Measurements from ENCODE around the gene NUP35. TPM values are rescaled to one million over a fixed set of nuclear protein-coding genes. Genes with fewer than 3 reads are reported as not detected.

The NUP35 gene, protein sequence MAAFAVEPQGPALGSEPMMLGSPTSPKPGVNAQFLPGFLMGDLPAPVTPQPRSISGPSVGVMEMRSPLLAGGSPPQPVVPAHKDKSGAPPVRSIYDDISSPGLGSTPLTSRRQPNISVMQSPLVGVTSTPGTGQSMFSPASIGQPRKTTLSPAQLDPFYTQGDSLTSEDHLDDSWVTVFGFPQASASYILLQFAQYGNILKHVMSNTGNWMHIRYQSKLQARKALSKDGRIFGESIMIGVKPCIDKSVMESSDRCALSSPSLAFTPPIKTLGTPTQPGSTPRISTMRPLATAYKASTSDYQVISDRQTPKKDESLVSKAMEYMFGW
- total RNA-seq (2021; ENCODE audit: unreplicated experiment) (33.4 TPM), Bru-seq, nascent RNA (percentile 90 among the genes with signal in this experiment), BruChase-seq, experiment 1, labeled RNA remaining after a 6-hour chase (percentile 69 among the genes with signal in this experiment), BruChase-seq, experiment 2, labeled RNA remaining after a 2-hour chase (percentile 82 among the genes with signal in this experiment)
- 9.2 and 12.6 TPM in 2 replicates for polyA plus RNA-seq (2012)
- long read RNA-seq, transcript NUP35-201 (9 exons, 1,633 nt), result major isoform, 31 of 48 reads
- long read RNA-seq, partial matches to known transcripts, result 7 of 48 reads
- long read RNA-seq, other reads (novel, unspliced or antisense), result 10 of 48 reads

DNA sequence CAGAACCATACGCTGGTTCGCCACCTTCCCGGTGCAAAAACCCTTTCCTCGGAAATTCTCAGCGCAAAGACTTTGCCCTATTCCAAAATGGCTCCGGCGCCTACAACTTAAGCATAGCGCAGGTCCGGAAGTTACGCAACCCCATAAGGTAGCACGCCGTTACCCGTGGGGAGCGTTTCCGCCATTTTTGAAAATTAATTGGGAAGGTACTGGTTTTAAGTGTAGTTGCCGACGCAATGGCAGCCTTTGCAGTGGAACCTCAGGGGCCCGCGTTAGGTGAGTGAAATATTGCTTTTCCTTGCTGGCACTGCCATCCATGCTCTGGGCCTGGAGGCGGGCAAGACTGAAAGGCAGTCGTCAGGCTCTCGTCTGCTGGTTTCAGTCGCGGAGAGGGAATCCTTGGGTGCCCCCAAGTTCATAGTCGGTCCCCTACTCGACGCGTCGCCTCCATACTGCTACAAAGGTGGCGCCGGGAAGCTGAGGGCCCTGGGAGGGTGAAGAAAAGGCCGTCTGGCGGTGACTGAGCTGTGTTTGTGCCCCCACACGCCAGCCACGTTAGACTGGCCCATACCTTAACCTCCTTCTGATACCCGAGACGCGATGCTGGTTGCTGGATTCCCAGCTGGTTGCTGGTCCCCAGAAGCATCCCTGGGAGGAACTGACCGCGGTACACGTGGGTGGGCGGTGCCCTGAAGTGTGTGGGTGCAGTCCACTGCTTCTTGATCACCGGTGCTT is at the start of gene NUP35:
NUP35 (plus strand) TSS at position 222 of the 735 bp plus-strand sequence; CDS start at position 237, 15 bp downstream.
- Histone ChIP-seq H3K9me3 (ENCODE audit: control insufficient read depth in 1 of 2, insufficient read depth in 1 of 2, low read depth in 1 of 2, low read length in 2 of 2) (no peaks in the 10 kb centered on the region), H3K27ac (ENCODE audit: low read depth, low read length) (peak within 1 kb of the TSS; percentile 96), H3K4me2 (ENCODE audit: low read length) (peak within 1 kb of the TSS; percentile 77), H4K20me1 (ENCODE audit: insufficient read depth) (no peaks in the 10 kb centered on the region; the same call in 1 of the 2 replicates), H2AFZ (ENCODE audit: low read depth, low read length, poor library complexity, severe bottlenecking) (peak within 1 kb of the TSS; percentile 72), H3K9ac (ENCODE audit: low read length) (peak within 1 kb of the TSS; percentile 72), H3K79me2 (ENCODE audit: insufficient read depth, low read length) (peaks cover 52% of the 10 kb centered on the region), H3K4me3 (replicated peaks in 1 of 2; ENCODE audit: low read depth in 1 of 2, low read length in 2 of 2) (peak within 1 kb of the TSS; percentile 66 to 76), H3K9me2 (ENCODE audit: insufficient read depth) (no peaks in the 10 kb centered on the region), H3K4me1 (ENCODE audit: control insufficient read depth in 1 of 2, insufficient read depth in 2 of 2, low read length in 2 of 2) (peaks cover 7 to 19% of the 10 kb centered on the region in 2 experiments; a peak in 3 of 4 replicates), H3K27me3 (ENCODE audit: insufficient read depth, low read length) (no peaks in the 10 kb centered on the region), H3K36me3 (ENCODE audit: control insufficient read depth in 1 of 2, insufficient read depth in 2 of 2, low read length in 2 of 2) (no peaks in the 10 kb centered on the region; a peak in 1 of 4 replicates)
- intact Hi-C loops (cut with micrococcal nuclease), result loop anchor here (5.0 kb wide), 1 partner anchor 87 kb away; the partner anchor contains the start of gene NCKAP1
- RAD21 ChIA-PET (ENCODE audit: low non-redundant PET in 1 of 2, low total read pairs in 2 of 2, uncharacterized antibody in 2 of 2, unreplicated experiment in 2 of 2), result interaction anchor here in 1 of 2 experiments (0.6 kb wide), 1 partner anchor 115 kb away, joined by 3 read pairs; no protein-coding TSS in a partner anchor
- DNase-seq (ENCODE audit: low read depth, low spot score), result peak; percentile 88
- POLR2A ChIA-PET, result interaction anchor here (0.7 kb wide), 1 partner anchor 12 kb away, joined by 3 read pairs; no protein-coding TSS in a partner anchor
- CTCF ChIA-PET, result no interaction called here
- peak; percentile 87 for ATAC-seq
- TSS peak; percentile 68 for BruUV-seq (replicated peaks)
- TF ChIP-seq CEBPB (IDR thresholded peaks at IDR 0.05; ENCODE audit: low read depth), result peak; percentile 98
- TF ChIP-seq, protein P1, sequence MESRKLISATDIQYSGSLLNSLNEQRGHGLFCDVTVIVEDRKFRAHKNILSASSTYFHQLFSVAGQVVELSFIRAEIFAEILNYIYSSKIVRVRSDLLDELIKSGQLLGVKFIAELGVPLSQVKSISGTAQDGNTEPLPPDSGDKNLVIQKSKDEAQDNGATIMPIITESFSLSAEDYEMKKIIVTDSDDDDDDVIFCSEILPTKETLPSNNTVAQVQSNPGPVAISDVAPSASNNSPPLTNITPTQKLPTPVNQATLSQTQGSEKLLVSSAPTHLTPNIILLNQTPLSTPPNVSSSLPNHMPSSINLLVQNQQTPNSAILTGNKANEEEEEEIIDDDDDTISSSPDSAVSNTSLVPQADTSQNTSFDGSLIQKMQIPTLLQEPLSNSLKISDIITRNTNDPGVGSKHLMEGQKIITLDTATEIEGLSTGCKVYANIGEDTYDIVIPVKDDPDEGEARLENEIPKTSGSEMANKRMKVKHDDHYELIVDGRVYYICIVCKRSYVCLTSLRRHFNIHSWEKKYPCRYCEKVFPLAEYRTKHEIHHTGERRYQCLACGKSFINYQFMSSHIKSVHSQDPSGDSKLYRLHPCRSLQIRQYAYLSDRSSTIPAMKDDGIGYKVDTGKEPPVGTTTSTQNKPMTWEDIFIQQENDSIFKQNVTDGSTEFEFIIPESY (IDR thresholded peaks at IDR 0.05; ENCODE audit: extremely low read depth, insufficient replicate concordance, low read length), result peak; percentile 42
- TF ChIP-seq EZH2phosphoT487 (IDR thresholded peaks at IDR 0.05; ENCODE audit: borderline replicate concordance), result no peak
- peak; percentile 100 for TF ChIP-seq YY1 (IDR thresholded peaks at IDR 0.05; ENCODE audit: extremely low read depth, insufficient replicate concordance, low read depth, low read length)
- TF ChIP-seq JUND (IDR thresholded peaks at IDR 0.05), result no peak
- no peak for TF ChIP-seq ZNF274 (IDR thresholded peaks at IDR 0.05; ENCODE audit: low read depth, low read length)
- peak; percentile 49 for TF ChIP-seq TCF7L2 (IDR thresholded peaks at IDR 0.05; ENCODE audit: borderline replicate concordance, extremely low read depth, insufficient read depth, insufficient read length)
- TF ChIP-seq, protein P2, sequence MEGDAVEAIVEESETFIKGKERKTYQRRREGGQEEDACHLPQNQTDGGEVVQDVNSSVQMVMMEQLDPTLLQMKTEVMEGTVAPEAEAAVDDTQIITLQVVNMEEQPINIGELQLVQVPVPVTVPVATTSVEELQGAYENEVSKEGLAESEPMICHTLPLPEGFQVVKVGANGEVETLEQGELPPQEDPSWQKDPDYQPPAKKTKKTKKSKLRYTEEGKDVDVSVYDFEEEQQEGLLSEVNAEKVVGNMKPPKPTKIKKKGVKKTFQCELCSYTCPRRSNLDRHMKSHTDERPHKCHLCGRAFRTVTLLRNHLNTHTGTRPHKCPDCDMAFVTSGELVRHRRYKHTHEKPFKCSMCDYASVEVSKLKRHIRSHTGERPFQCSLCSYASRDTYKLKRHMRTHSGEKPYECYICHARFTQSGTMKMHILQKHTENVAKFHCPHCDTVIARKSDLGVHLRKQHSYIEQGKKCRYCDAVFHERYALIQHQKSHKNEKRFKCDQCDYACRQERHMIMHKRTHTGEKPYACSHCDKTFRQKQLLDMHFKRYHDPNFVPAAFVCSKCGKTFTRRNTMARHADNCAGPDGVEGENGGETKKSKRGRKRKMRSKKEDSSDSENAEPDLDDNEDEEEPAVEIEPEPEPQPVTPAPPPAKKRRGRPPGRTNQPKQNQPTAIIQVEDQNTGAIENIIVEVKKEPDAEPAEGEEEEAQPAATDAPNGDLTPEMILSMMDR (IDR thresholded peaks at IDR 0.05 in 2 of 3, conservative IDR thresholded peaks at IDR 0.05 in 1 of 3; ENCODE audit: borderline replicate concordance in 1 of 3, insufficient read depth in 1 of 3, low read depth in 2 of 3, low read length in 2 of 3), result no peak
- TF ChIP-seq EGR1 (IDR thresholded peaks at IDR 0.05; ENCODE audit: low read depth), result peak; percentile 66; the same call in 1 of the 2 replicates
- TF ChIP-seq POLR2AphosphoS5 (IDR thresholded peaks at IDR 0.05; ENCODE audit: low read depth, low read length), result peak; percentile 85
- TF ChIP-seq ELF1 (IDR thresholded peaks at IDR 0.05; ENCODE audit: borderline replicate concordance, low read depth), result peak; percentile 56
- TF ChIP-seq, protein P3, sequence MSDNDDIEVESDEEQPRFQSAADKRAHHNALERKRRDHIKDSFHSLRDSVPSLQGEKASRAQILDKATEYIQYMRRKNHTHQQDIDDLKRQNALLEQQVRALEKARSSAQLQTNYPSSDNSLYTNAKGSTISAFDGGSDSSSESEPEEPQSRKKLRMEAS (IDR thresholded peaks at IDR 0.05), result peak; percentile 82
- TF ChIP-seq EZH2 (IDR thresholded peaks at IDR 0.05), result no peak
- TF ChIP-seq, protein P4, sequence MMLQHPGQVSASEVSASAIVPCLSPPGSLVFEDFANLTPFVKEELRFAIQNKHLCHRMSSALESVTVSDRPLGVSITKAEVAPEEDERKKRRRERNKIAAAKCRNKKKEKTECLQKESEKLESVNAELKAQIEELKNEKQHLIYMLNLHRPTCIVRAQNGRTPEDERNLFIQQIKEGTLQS (IDR thresholded peaks at IDR 0.05), result no peak
- peak; percentile 50 for TF ChIP-seq SP1 (IDR thresholded peaks at IDR 0.05; ENCODE audit: low read depth)
